HepG2 (cell line): ENCODE data around the gene EGFR. TPM values are rescaled to one million over a fixed set of nuclear protein-coding genes. Genes with fewer than 3 reads are reported as not detected.

Experiments used
- ATAC-seq: fragments of 200-7000 bp; cut with Tn5 transposase; 3 replicates; pipeline ENCODE4 v1.9.1; 2020; ENCODE audit warnings: mild to moderate bottlenecking, moderate library complexity
- BruUV-seq: library from RNA; stranded (reverse); fragments of 400-500 nt; replicated peaks from 2 replicates; lab custom pipeline; 2021; lab: Mats Ljungman, UMichigan
- CTCF ChIA-PET: fragments of 300-600 bp; formaldehyde crosslinking; extraction: SDS; loops from one replicate; lab custom pipeline; 2021; ENCODE audit warnings: low total read pairs, inconsistent platforms, low intra/inter-chr PET ratio; lab: Yijun Ruan, JAX
- POLR2A ChIA-PET: fragments of 350-600 bp; sonication (Branson Sonifier 250); formaldehyde crosslinking; loops from one replicate; lab custom pipeline; 2020; ENCODE audit warnings: antibody characterized with exemption, inconsistent platforms; lab: Yijun Ruan, JAX
- DNase-seq: peaks from one replicate; pipeline ENCODE4 v3.0.0-alpha.2; 2015; ENCODE audit warnings: low spot score
- FAIRE-seq: peaks from 3 replicates; lab custom pipeline; 2011; peaks lifted over from hg19 to GRCh38; lab: Jason Lieb, UNC
- H2AFZ ChIP-seq: one replicate; pipeline ENCODE4 v1.6.1; 2011; ENCODE audit warnings: low read length, inconsistent platforms
- H3K27ac ChIP-seq: fragments of 300-600 bp; 3 replicates; pipeline ENCODE4 v1.8.0; 2011; ENCODE audit warnings: mixed run types, mild to moderate bottlenecking, mixed read lengths, low read length, inconsistent platforms; ENCODE audit not compliant: insufficient read depth; ENCODE audit errors: extremely low read length
- H3K27me3 ChIP-seq, 2 experiments: fragments of 200-600 bp in 1 of 2; 2 replicates in 1 of 2; 3 replicates in 1 of 2; pipeline versions ENCODE4 v1.6.0 to v1.8.0; 2011; ENCODE audit warnings: low read length in 2 of 2, mild to moderate bottlenecking in 2 of 2, moderate library complexity in 2 of 2, inconsistent platforms in 1 of 2; ENCODE audit not compliant: insufficient read depth in 2 of 2, control insufficient read depth in 1 of 2
- H3K36me3 ChIP-seq, 2 experiments: fragments of 200-600 bp in 1 of 2; replicated peaks in 1 of 2; 2 replicates in 1 of 2; 3 replicates in 1 of 2; pipeline versions ENCODE4 v1.5.1 to v1.8.0; 2011; ENCODE audit warnings: low read length in 2 of 2, inconsistent platforms in 1 of 2; ENCODE audit not compliant: insufficient read depth in 2 of 2, control insufficient read depth in 1 of 2
- H3K4me1 ChIP-seq: 2 replicates; pipeline ENCODE4 v1.5.1; 2012; ENCODE audit warnings: low read length, inconsistent platforms; ENCODE audit not compliant: insufficient read depth
- H3K4me2 ChIP-seq: 2 replicates; pipeline ENCODE4 v1.6.0; 2011; ENCODE audit warnings: low read depth, low read length, inconsistent platforms
- H3K4me3 ChIP-seq, 3 experiments: fragments of 200-600 bp in 1 of 3; sonication (generic), shearing (Covaris generic) in 1 of 3; replicated peaks in 1 of 3; 2 replicates each; pipeline ENCODE4 v1.5.1; 2011 to 2016; ENCODE audit warnings: low read length in 3 of 3, inconsistent platforms in 2 of 3, low read depth in 2 of 3, mild to moderate bottlenecking in 2 of 3, control low read depth in 1 of 3, mixed read lengths in 1 of 3; ENCODE audit not compliant: insufficient read depth in 1 of 3
- H3K79me2 ChIP-seq: one replicate; pipeline ENCODE4 v1.6.1; 2011; ENCODE audit warnings: low read length, inconsistent platforms; ENCODE audit not compliant: insufficient read depth
- H3K9ac ChIP-seq: 2 replicates; pipeline ENCODE4 v1.6.0; 2011; ENCODE audit warnings: mild to moderate bottlenecking, low read depth, low read length, inconsistent platforms; ENCODE audit not compliant: insufficient read depth
- H3K9me3 ChIP-seq: 2 replicates; pipeline ENCODE4 v1.5.1; 2012; ENCODE audit warnings: mild to moderate bottlenecking, low read length
- H4K20me1 ChIP-seq: 2 replicates; pipeline ENCODE4 v1.6.0; 2011; ENCODE audit warnings: inconsistent platforms, mild to moderate bottlenecking, low read length, moderate library complexity; ENCODE audit not compliant: insufficient read depth
- DPF2 ChIP-seq: sonication (generic); formaldehyde crosslinking; IDR thresholded peaks from 2 replicates; pipeline ENCODE4 v1.4.0; 2020; ENCODE audit warnings: mild to moderate bottlenecking, low read depth, missing genetic modification reagents, borderline replicate concordance
- EZH2 ChIP-seq: conservative IDR thresholded peaks from 2 replicates; pipeline ENCODE4 v1.6.1; 2012; ENCODE audit warnings: mild to moderate bottlenecking, low read depth, low read length, moderate library complexity
- HOXA7 ChIP-seq: sonication (generic); formaldehyde crosslinking; IDR thresholded peaks from 2 replicates; pipeline ENCODE4 v1.8.1; 2022; ENCODE audit warnings: mild to moderate bottlenecking, missing genetic modification reagents, moderate library complexity
- SMAD3 ChIP-seq: sonication (generic); formaldehyde crosslinking; IDR thresholded peaks from 2 replicates; pipeline ENCODE4 v1.4.0; 2020; ENCODE audit warnings: missing genetic modification reagents
- SP140L ChIP-seq: sonication (generic); formaldehyde crosslinking; IDR thresholded peaks from 2 replicates; pipeline ENCODE4 v1.4.0; 2020; ENCODE audit warnings: missing genetic modification reagents, borderline replicate concordance
- TMF1 ChIP-seq: sonication (generic); formaldehyde crosslinking; IDR thresholded peaks from 2 replicates; pipeline ENCODE4 v1.8.1; 2022; ENCODE audit warnings: low read depth, missing genetic modification reagents
- TOE1 ChIP-seq: sonication (generic); formaldehyde crosslinking; IDR thresholded peaks from 2 replicates; pipeline ENCODE4 v1.4.0; 2020; ENCODE audit warnings: mild to moderate bottlenecking, missing genetic modification reagents
- ZFP36L1 ChIP-seq: sonication (generic); formaldehyde crosslinking; IDR thresholded peaks from 2 replicates; pipeline ENCODE4 v1.8.0; 2022; ENCODE audit warnings: mild to moderate bottlenecking, missing genetic modification reagents, moderate library complexity
- ZNF776 ChIP-seq: sonication (generic); formaldehyde crosslinking; IDR thresholded peaks from 2 replicates; pipeline ENCODE4 v1.4.0; 2020; ENCODE audit warnings: mild to moderate bottlenecking, missing genetic modification reagents
- WGBS: methylation state at CpG from one replicate; pipeline ENCODE4 v1.1.6; 2017; ENCODE audit warnings: low lambda C conversion rate; 5-methylcytosine and 5-hydroxymethylcytosine counted together
- in situ Hi-C: cut with HindIII; loops from 2 replicates; pipeline ENCODE4 v1.10.0; 2017; ENCODE audit warnings: low pct_unique_long_range_greater_than_20kb; ENCODE audit not compliant: extremely low pct_ligation_motif_present
- intact Hi-C: fragments of 100-400 bp; cut with micrococcal nuclease; formaldehyde crosslinking; loops from one replicate; pipeline ENCODE4 v1.10.0; 2022; ENCODE audit not compliant: unreplicated experiment
- polyA plus RNA-seq, 8 experiments: library from polyadenylated mRNA; depleted of rRNA in 3 of 8; stranded (reverse) in 7 of 8; unstranded in 1 of 8; fragments of >200 nt; fragmentation: Illumina TruSeq in 4 of 8; extraction: Trizol in 4 of 8; gene quantifications; 2 replicates each; pipeline versions ENCODE4 v1.2.1 to v1.2.3, GENCODE V29; 2011 to 2016; ENCODE audit warnings: low read depth in 4 of 8, missing spikeins in 1 of 8, mixed read lengths in 1 of 8; ENCODE audit not compliant: insufficient read depth in 1 of 8
- total RNA-seq, 5 experiments: library from RNA; depleted of rRNA; stranded (reverse); fragments of >200 nt; fragmentation: Illumina TruSeq; extraction: Trizol; gene quantifications; 2 replicates each; pipeline ENCODE4 v1.2.3, GENCODE V29; 2016; ENCODE audit warnings: low read depth in 1 of 5
- TF ChIP-seq, protein P1 (sequence below): sonication (generic); formaldehyde crosslinking; IDR thresholded peaks from 2 replicates; pipeline ENCODE4 v1.4.0; 2020; ENCODE audit warnings: missing genetic modification reagents; ENCODE audit errors: not compliant biosample characterization
- TF ChIP-seq, protein P2 (sequence below): sonication (generic); formaldehyde crosslinking; conservative IDR thresholded peaks from 2 replicates; pipeline ENCODE4 v1.4.0; 2020; ENCODE audit warnings: missing genetic modification reagents

The EGFR gene
- total and polyA plus RNA-seq, 2 of the 13 experiments (the other 11 are each of a cell fraction or from before 2014, with no cell fraction given) = 7.0 to 10.0 TPM

DNA sequence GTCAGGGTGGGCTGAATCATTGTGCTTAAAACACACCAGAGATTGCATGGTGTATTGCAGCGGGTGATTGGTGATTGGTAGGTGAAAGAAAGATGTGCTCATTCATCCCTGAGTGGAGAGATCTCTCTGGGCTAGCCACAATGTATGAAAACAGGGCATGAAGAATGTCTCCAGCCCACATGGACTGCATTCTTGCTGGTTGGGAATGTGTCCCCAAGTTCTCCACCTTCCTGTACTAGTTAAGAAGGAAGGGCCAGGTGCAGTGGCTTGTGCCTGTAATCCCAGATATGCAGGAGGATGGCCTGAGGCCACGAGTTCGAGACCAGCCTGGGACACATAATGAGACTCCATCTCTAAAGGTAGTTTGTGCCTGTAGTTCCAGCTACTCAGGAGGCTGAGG lies 232.5 kb downstream of the EGFR start:
- H3K4me2 ChIP-seq = no peak overlapping the region
- in situ Hi-C loops = loop anchor here (5.0 to 10.0 kb wide), 2 partner anchors 107 to 474 kb away; no protein-coding TSS in a partner anchor
- H3K9me3 ChIP-seq = no peaks in the 10 kb centered on the region
- H3K9ac ChIP-seq = no peak overlapping the region
- FAIRE-seq (no peak), DNase-seq (no peak), ATAC-seq (no peak)
- peaks cover 22% of the 10 kb centered on the region for H3K4me1 ChIP-seq
- H3K27me3 ChIP-seq = peaks cover 0 to 17% of the 10 kb centered on the region in 2 experiments; a peak in 3 of 5 replicates
- WGBS = 56% methylated on average over 3 of the region's 3 CpGs
- CTCF ChIA-PET = no interaction called here
- no peak overlapping the region for H2AFZ ChIP-seq
- POLR2A ChIA-PET = no interaction called here
- no peak overlapping the region for H3K4me3 ChIP-seq
- TF ChIP-seq ZFP36L1 (no peak), HOXA7 (CRISPR knock-in tag) (no peak), DPF2 (CRISPR knock-in tag) (no peak), EZH2 (no peak), ZNF776 (CRISPR knock-in tag) (no peak), SMAD3 (CRISPR knock-in tag) (no peak), TOE1 (CRISPR knock-in tag) (no peak), TMF1 (CRISPR knock-in tag) (no peak), SP140L (CRISPR knock-in tag) (no peak)
- TF ChIP-seq, protein P1, sequence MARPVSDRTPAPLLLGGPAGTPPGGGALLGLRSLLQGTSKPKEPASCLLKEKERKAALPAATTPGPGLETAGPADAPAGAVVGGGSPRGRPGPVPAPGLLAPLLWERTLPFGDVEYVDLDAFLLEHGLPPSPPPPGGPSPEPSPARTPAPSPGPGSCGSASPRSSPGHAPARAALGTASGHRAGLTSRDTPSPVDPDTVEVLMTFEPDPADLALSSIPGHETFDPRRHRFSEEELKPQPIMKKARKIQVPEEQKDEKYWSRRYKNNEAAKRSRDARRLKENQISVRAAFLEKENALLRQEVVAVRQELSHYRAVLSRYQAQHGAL = no peak
- TF ChIP-seq, protein P2, sequence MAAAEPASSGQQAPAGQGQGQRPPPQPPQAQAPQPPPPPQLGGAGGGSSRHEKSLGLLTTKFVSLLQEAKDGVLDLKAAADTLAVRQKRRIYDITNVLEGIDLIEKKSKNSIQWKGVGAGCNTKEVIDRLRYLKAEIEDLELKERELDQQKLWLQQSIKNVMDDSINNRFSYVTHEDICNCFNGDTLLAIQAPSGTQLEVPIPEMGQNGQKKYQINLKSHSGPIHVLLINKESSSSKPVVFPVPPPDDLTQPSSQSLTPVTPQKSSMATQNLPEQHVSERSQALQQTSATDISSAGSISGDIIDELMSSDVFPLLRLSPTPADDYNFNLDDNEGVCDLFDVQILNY (CRISPR knock-in tag) = no peak
- TF ChIP-seq, all 625 proteins: peak for 0
- Histone ChIP-seq H3K27ac (no peak overlapping the region), H3K79me2 (no peaks in the 10 kb centered on the region), H3K36me3 (no peaks in the 10 kb centered on the region), H4K20me1 (no peaks in the 10 kb centered on the region)
- BruUV-seq = no TSS peak
- intact Hi-C loops = loop anchor here (5.0 kb wide), 1 partner anchor 174 kb away; no protein-coding TSS in a partner anchor
